ENCODE results near the gene PSMG4. TPM values are rescaled to one million over a fixed set of nuclear protein-coding genes. Genes with fewer than 3 reads are reported as not detected.

PSMG4 gene
- total RNA-seq, 1 experiment from 2014 or later, result 29.3 TPM

DNA sequence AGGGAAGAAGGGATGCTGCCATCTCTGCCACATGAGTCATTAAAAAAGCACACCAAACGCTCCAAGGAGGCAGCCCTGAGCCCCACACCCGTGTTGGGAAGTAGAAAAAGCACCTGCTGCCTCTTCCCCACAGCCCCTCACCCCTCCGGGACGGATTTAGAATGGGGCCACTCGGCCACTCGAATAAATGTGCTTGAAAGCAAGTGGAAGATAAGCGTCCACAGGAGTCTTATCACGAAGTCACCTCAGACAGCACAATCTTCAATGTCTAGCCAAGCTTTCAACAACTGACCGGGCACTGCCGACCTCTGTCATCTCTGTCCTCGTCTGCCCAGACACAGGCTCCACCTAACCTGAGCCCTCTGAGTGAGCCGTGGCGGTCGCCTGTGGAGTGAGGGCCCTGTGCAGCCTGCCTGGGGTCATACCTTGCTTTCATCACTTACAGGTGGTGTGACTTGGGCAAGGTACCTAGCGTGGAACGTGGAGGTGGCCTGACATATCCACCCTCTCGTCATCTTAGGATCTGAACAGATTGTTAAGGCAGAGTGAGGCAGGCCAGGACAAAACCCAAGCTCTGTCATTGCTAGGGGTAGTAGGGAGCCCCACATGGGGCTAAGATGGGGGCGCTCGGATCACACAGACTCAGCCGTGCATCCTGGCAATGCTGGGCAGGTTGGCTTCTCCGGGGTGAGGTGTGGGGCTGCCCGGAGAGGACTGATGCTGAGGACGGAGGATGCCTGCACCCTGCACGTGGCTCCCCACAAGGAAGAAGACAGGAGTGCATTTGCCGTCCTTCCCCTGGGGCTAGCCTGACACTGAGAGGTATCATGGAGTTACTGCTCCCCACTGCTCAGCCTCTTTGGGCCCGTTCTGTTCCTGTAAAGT, 34.8 kb downstream of the PSMG4 start:
- TF ChIP-seq CTCF (conservative IDR thresholded peaks at IDR 0.05), result no peak
- H3K9me3 Mint-ChIP-seq, result no peaks in the 10 kb centered on the region
- H4K91ac ChIP-seq (ENCODE audit: insufficient read length, low read depth, low read length), result no peak overlapping the region
- no peak overlapping the region for H3K18ac ChIP-seq (ENCODE audit: insufficient read length, low read depth, low read length)
- H2BK12ac ChIP-seq (ENCODE audit: insufficient read length, low read depth, low read length), result no peak overlapping the region
- peaks cover 0 to 31% (median 4%) of the 10 kb centered on the region in 3 experiments; a peak in 4 of 7 replicates for H3K36me3 Mint-ChIP-seq (ENCODE audit: insufficient read depth in 1 of 3, low read depth in 3 of 3)
- H4K20me1 ChIP-seq (ENCODE audit: control insufficient read depth, insufficient read depth, insufficient read length), result no peaks in the 10 kb centered on the region
- H2BK120ac ChIP-seq (ENCODE audit: low read depth, low read length, poor library complexity, severe bottlenecking), result no peak overlapping the region
- H2BK15ac ChIP-seq (ENCODE audit: low read depth, low read length), result no peak overlapping the region
- no peaks in the 10 kb centered on the region; the same call in 1 of the 2 replicates for H3K27me3 Mint-ChIP-seq (ENCODE audit: low read depth)
- H3K27ac ChIP-seq (ENCODE audit: insufficient read length, low read depth, low read length), result no peak overlapping the region
- no peaks in the 10 kb centered on the region for H3K79me1 ChIP-seq (ENCODE audit: insufficient read depth, low read depth, low read length, poor library complexity, severe bottlenecking)
- no peak overlapping the region for H3K9ac ChIP-seq (ENCODE audit: extremely low read depth, insufficient read length, low read length)
- no peak overlapping the region for H4K8ac ChIP-seq (replicated peaks; ENCODE audit: insufficient read length, low read depth, low read length)
- H3K56ac ChIP-seq (ENCODE audit: insufficient read length, low read depth, low read length), result no peak overlapping the region
- no peak overlapping the region for H3K23ac ChIP-seq (ENCODE audit: insufficient read length, low read depth, low read length)
- no peak overlapping the region for H2BK20ac ChIP-seq (ENCODE audit: low read depth, low read length, poor library complexity, severe bottlenecking)
- DNase-seq, result no peak
- no peak overlapping the region for H3K4me3 Mint-ChIP-seq
- no peaks in the 10 kb centered on the region for H3K27me3 ChIP-seq (ENCODE audit: insufficient read depth, low read length)
- H2AK5ac ChIP-seq (ENCODE audit: insufficient read length, low read length), result no peak overlapping the region
- H3K4me1 ChIP-seq (ENCODE audit: insufficient read depth, low read length), result no peaks in the 10 kb centered on the region
- peak overlapping the region in 1 of 3 experiments; percentile 84; a peak in 1 of 7 replicates for H3K27ac Mint-ChIP-seq
- WGBS (ENCODE audit: extremely low coverage, insufficient read length, low lambda C conversion rate), result no CpG with 5 or more reads among the region's 26 CpGs
- no peaks in the 10 kb centered on the region for H3K79me2 ChIP-seq (ENCODE audit: insufficient read depth, low read length)
- no peaks in the 10 kb centered on the region for H3K9me3 ChIP-seq (ENCODE audit: control insufficient read depth, low read depth, low read length)
- no peak overlapping the region for H3K14ac ChIP-seq (ENCODE audit: insufficient read depth, low read length)
- H3T11ph ChIP-seq (ENCODE audit: low read length), result no peak overlapping the region
- H3K4me2 ChIP-seq (ENCODE audit: insufficient read depth, insufficient read length, low read length), result no peak overlapping the region
- H3K4me1 Mint-ChIP-seq, result peaks cover 15 to 16% of the 10 kb centered on the region in 2 experiments; a peak in 3 of 4 replicates
- no peak overlapping the region for H4K5ac ChIP-seq (ENCODE audit: insufficient read length, low read depth, low read length)
- no peak overlapping the region for H3K4ac ChIP-seq (ENCODE audit: low read depth, low read length)
- no peak overlapping the region for H2AFZ ChIP-seq (ENCODE audit: low read length)
- H2BK5ac ChIP-seq (ENCODE audit: insufficient read length, low read length), result no peak overlapping the region
- no peaks in the 10 kb centered on the region for H3K23me2 ChIP-seq (ENCODE audit: insufficient read length, low read depth, low read length, poor library complexity, severe bottlenecking)
